ENCODE measurements around the gene GP1BB. TPM values are rescaled to one million over a fixed set of nuclear protein-coding genes. Genes with fewer than 3 reads are reported as not detected.

GP1BB gene
- polyA plus RNA-seq, 2 of the 4 experiments (the other 2 are of a cell fraction), result 0.06 to 0.48 TPM

- POLR2A ChIA-PET, result no interaction called here
- Histone ChIP-seq H3K4me1 (no peaks in the 10 kb centered on the region), H3K4me2 (no peak overlapping the region), H3K9me3 (no peaks in the 10 kb centered on the region), H3K4me3 (no peak overlapping the region), H3K27ac (no peak overlapping the region)
- 100% methylated on average over 1 of the region's 10 CpGs for WGBS (ENCODE audit: missing lambda C conversion rate)
- CTCF ChIA-PET, result interaction anchor here (2.3 to 8.4 kb wide), 5 partner anchors 15 to 186 kb away, joined by 8 to 215 read pairs (median 30); no protein-coding TSS in a partner anchor
- TF ChIP-seq FOSB (CRISPR knock-in tag; IDR thresholded peaks at IDR 0.05) (no peak), HOXB13 (CRISPR knock-in tag; IDR thresholded peaks at IDR 0.05; ENCODE audit: low read depth) (no peak), JUN (IDR thresholded peaks at IDR 0.05) (no peak), NR3C1 (IDR thresholded peaks at IDR 0.05) (no peak), ESRRA (IDR thresholded peaks at IDR 0.05; ENCODE audit: borderline replicate concordance, low read length) (no peak), NPAS2 (CRISPR knock-in tag; IDR thresholded peaks at IDR 0.05; ENCODE audit: borderline replicate concordance) (no peak), ZC3H11A (IDR thresholded peaks at IDR 0.05) (no peak), MYC (IDR thresholded peaks at IDR 0.05; ENCODE audit: borderline replicate concordance, low read length) (no peak), E2F6 (IDR thresholded peaks at IDR 0.05; ENCODE audit: borderline replicate concordance, low read depth) (no peak), PHF8 (IDR thresholded peaks at IDR 0.05; ENCODE audit: borderline replicate concordance, low read depth) (no peak), RAD21 (conservative IDR thresholded peaks at IDR 0.05 in 1 of 2, IDR thresholded peaks at IDR 0.05 in 1 of 2) (no peak), FOXS1 (CRISPR knock-in tag; IDR thresholded peaks at IDR 0.05) (no peak), MAX (IDR thresholded peaks at IDR 0.05) (no peak), POLR2AphosphoS2 (conservative IDR thresholded peaks at IDR 0.05; ENCODE audit: low read length) (no peak), ZFP36 (IDR thresholded peaks at IDR 0.05; ENCODE audit: borderline replicate concordance, partially characterized antibody) (no peak), HOXA7 (CRISPR knock-in tag; IDR thresholded peaks at IDR 0.05) (no peak), SMC3 (IDR thresholded peaks at IDR 0.05) (no peak), SREBF2 (IDR thresholded peaks at IDR 0.05) (no peak)
- FAIRE-seq, result no peak
- DNase-seq (ENCODE audit: low read depth in 1 of 2, low spot score in 1 of 2), result no peak
- no peak for ATAC-seq
Observed at GRCh38 chr22:19728836-19729235, 5.5 kb downstream of the GP1BB start.

GRCh38 chr22:19729507-19729906 lies 6.2 kb downstream of the GP1BB start:
- H3K9me3 ChIP-seq, result no peaks in the 10 kb centered on the region
- FAIRE-seq (no peak), ATAC-seq (no peak), DNase-seq (ENCODE audit: low read depth in 1 of 2, low spot score in 1 of 2) (no peak)
- no peak overlapping the region for H3K4me3 ChIP-seq
- WGBS (ENCODE audit: missing lambda C conversion rate), result 82% methylated on average over 6 of the region's 9 CpGs
- H3K4me2 ChIP-seq, result no peak overlapping the region
- ChIA-PET POLR2A (no interaction called here), CTCF (interaction anchor here (1.1 to 8.4 kb wide), 24 partner anchors 9 to 242 kb away, joined by 3 to 215 read pairs (median 11); no protein-coding TSS in a partner anchor)
- no peak overlapping the region for H3K27ac ChIP-seq
- TF ChIP-seq KDM5A (IDR thresholded peaks at IDR 0.05) (no peak), ZNF302 (CRISPR knock-in tag; IDR thresholded peaks at IDR 0.05) (no peak), CHD4 (IDR thresholded peaks at IDR 0.05; ENCODE audit: borderline replicate concordance) (no peak), ZC3H11A (IDR thresholded peaks at IDR 0.05) (no peak), HOXB13 (CRISPR knock-in tag; IDR thresholded peaks at IDR 0.05; ENCODE audit: low read depth) (no peak), GATA3 (IDR thresholded peaks at IDR 0.05; ENCODE audit: borderline replicate concordance) (no peak), SMC3 (IDR thresholded peaks at IDR 0.05) (no peak), PHF8 (IDR thresholded peaks at IDR 0.05; ENCODE audit: borderline replicate concordance, low read depth) (no peak), SREBF2 (IDR thresholded peaks at IDR 0.05) (no peak), MYC (IDR thresholded peaks at IDR 0.05; ENCODE audit: borderline replicate concordance, low read length) (no peak), RFX5 (IDR thresholded peaks at IDR 0.05) (no peak), RNF2 (IDR thresholded peaks at IDR 0.05; ENCODE audit: borderline replicate concordance, low read depth) (no peak), HOXB5 (CRISPR knock-in tag; IDR thresholded peaks at IDR 0.05) (no peak), EP300 (IDR thresholded peaks at IDR 0.05) (no peak), NR3C1 (IDR thresholded peaks at IDR 0.05) (no peak), PBX3 (IDR thresholded peaks at IDR 0.05) (no peak), JUNB (IDR thresholded peaks at IDR 0.05) (no peak)
- H3K4me1 ChIP-seq, result no peaks in the 10 kb centered on the region

Data from A549 (cell line).